Activated naive CD8-positive, alpha-beta T cell treated with anti-CD3 and anti-CD28 coated beads, Interleukin-2, amount 50 U/mL, for 16 hours (primary cell): ENCODE data around the gene SP140L.
"Not testable (repeated sequence)": the region's sequence is repeated elsewhere in the genome, so short reads cannot be mapped to it uniquely, and the experiment has no call there.

Experiments used
- DNase-seq: peaks from one replicate; pipeline ENCODE4 v3.0.0-alpha.2; 2020; ENCODE audit warnings: low read depth, low spot score

Gene SP140L

GRCh38 chr2:230362030-230362691 is 35.2 kb downstream of the SP140L start:
- no peak for DNase-seq

- DNase-seq = no peak
Observed at GRCh38 chr2:230382108-230382507, 55.1 kb downstream of the SP140L start.

- no peak for DNase-seq
Observed at GRCh38 chr2:230383453-230383852, 56.5 kb downstream of the SP140L start.

GRCh38 chr2:230384986-230385385 is 58.0 kb downstream of the SP140L start:
- DNase-seq = no peak

GRCh38 chr2:230394301-230394700 is 67.3 kb downstream of the SP140L start:
- DNase-seq = no peak

GRCh38 chr2:230398698-230399097 is 71.7 kb downstream of the SP140L start:
- not testable (repeated sequence) for DNase-seq

- DNase-seq = no peak
Observed at GRCh38 chr2:230400041-230400440, 73.0 kb downstream of the SP140L start.

- DNase-seq = no peak
Observed at GRCh38 chr2:230400454-230400853, 73.5 kb downstream of the SP140L start.

GRCh38 chr2:230401026-230401425 is 74.0 kb downstream of the SP140L start:
- not testable (repeated sequence) for DNase-seq

GRCh38 chr2:230403746-230404145 is 76.8 kb downstream of the SP140L start:
- DNase-seq = no peak

- no peak for DNase-seq
Observed at GRCh38 chr2:230405824-230406223, 78.8 kb downstream of the SP140L start.

- DNase-seq = no peak
Observed at GRCh38 chr2:230408244-230408842, 81.3 kb downstream of the SP140L start.

- DNase-seq = not testable (repeated sequence)
Observed at GRCh38 chr2:230409316-230409715, 82.3 kb downstream of the SP140L start.

GRCh38 chr2:230410263-230410662 is 83.3 kb downstream of the SP140L start:
- DNase-seq = no peak

GRCh38 chr2:230410861-230411569 is 84.0 kb downstream of the SP140L start:
- DNase-seq = no peak

- DNase-seq = peak; percentile 27
Observed at GRCh38 chr2:230411570-230412370, 84.8 kb downstream of the SP140L start.

- no peak for DNase-seq
Observed at GRCh38 chr2:230412371-230412711, 85.3 kb downstream of the SP140L start.

GRCh38 chr2:230412846-230413245 is 85.9 kb downstream of the SP140L start:
- DNase-seq = no peak

GRCh38 chr2:230413479-230413878 is 86.5 kb downstream of the SP140L start:
- no peak for DNase-seq

- no peak for DNase-seq
Observed at GRCh38 chr2:230414302-230414701, 87.3 kb downstream of the SP140L start.

- peak; percentile 56 for DNase-seq
Observed at GRCh38 chr2:230416061-230416721, 89.2 kb downstream of the SP140L start, which contains the start of gene SP100. Gene SP100 (plus strand): TSS chr2:230416201. CDS start chr2:230416297, 96 bp downstream.
